ENCODE measurements around the gene TRIM72.

DNA sequence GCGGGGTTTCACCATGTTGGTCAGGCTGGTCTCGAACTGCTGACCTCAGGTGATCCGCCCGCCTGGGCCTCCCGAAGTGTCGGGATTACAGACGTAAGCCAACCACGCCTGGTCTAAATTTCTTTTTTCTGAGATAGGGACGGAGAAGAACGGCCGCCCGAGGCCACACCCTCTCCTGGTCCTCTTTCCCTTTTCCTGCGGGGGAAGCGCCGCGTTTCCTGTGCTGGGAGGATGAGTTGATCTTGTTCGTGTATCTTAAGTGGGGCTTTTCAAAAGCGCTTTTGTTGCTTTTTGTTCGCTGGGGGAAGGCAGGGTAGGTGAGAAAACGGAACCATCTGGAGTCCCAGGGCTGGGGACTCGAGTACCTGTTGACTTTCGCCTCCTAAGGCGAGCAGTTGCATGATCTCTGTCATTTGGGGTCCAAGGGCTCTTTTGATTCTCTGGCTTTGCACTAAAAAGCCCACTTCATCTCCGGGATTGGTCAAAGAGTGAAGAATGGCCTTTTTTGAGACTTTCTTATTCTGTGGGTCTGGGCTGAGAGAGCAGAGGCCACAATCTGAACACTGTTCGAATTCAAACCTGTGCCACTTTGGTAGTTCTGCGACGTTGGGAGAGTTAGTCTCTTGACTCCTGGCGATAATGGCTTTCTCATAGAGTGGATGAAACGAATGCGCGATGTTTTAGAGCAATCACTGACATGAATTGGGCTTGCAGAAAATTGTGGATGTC lies 32.7 kb upstream of the TRIM72 start:
- TF ChIP-seq CTCF (IDR thresholded peaks at IDR 0.05), result no peak
- TF ChIP-seq POLR2A (IDR thresholded peaks at IDR 0.05), result no peak
- TF ChIP-seq EP300 (IDR thresholded peaks at IDR 0.05), result no peak
